ENCODE measurements around the gene DNAI4.
"Not testable (repeated sequence)": the region's sequence is repeated elsewhere in the genome, so short reads cannot be mapped to it uniquely, and the experiment has no call there.

DNAI4 gene

DNA sequence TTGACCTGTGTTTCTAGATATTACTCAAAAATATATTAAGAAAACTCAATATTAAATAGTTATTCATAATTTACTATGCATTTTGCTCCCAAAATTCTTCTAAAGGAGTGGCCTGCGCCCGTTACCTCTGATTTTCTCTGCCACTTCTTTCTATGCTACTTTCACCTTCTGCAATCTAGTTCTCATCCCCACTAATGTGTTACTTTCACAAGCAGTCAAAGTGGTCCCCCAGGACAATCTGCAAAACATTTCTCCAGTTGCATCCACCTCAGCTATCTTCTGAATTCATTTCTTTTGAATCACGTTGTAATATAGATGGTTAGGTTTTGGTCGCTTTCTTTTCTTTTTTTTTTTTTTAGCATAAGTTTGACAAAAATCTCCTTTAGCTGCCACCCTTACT is 137.0 kb downstream of the DNAI4 start:
- no peaks in the 10 kb centered on the region for H3K9me3 ChIP-seq (ENCODE audit: severe bottlenecking)
- H3K27ac ChIP-seq (ENCODE audit: poor library complexity, severe bottlenecking): no peak overlapping the region
- no peaks in the 10 kb centered on the region for H3K36me3 ChIP-seq (ENCODE audit: low read depth)
- no peak for DNase-seq (ENCODE audit: low spot score)
- H3K4me3 ChIP-seq (ENCODE audit: severe bottlenecking): no peak overlapping the region
- no peaks in the 10 kb centered on the region for H3K4me1 ChIP-seq (ENCODE audit: insufficient read depth, poor library complexity, severe bottlenecking)
- ATAC-seq (ENCODE audit: low read depth): no peak
- no peaks in the 10 kb centered on the region for H3K27me3 ChIP-seq (ENCODE audit: insufficient read depth, poor library complexity, severe bottlenecking)
- TF ChIP-seq, protein P1, sequence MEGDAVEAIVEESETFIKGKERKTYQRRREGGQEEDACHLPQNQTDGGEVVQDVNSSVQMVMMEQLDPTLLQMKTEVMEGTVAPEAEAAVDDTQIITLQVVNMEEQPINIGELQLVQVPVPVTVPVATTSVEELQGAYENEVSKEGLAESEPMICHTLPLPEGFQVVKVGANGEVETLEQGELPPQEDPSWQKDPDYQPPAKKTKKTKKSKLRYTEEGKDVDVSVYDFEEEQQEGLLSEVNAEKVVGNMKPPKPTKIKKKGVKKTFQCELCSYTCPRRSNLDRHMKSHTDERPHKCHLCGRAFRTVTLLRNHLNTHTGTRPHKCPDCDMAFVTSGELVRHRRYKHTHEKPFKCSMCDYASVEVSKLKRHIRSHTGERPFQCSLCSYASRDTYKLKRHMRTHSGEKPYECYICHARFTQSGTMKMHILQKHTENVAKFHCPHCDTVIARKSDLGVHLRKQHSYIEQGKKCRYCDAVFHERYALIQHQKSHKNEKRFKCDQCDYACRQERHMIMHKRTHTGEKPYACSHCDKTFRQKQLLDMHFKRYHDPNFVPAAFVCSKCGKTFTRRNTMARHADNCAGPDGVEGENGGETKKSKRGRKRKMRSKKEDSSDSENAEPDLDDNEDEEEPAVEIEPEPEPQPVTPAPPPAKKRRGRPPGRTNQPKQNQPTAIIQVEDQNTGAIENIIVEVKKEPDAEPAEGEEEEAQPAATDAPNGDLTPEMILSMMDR (IDR thresholded peaks at IDR 0.05; ENCODE audit: poor library complexity, severe bottlenecking): no peak

DNA sequence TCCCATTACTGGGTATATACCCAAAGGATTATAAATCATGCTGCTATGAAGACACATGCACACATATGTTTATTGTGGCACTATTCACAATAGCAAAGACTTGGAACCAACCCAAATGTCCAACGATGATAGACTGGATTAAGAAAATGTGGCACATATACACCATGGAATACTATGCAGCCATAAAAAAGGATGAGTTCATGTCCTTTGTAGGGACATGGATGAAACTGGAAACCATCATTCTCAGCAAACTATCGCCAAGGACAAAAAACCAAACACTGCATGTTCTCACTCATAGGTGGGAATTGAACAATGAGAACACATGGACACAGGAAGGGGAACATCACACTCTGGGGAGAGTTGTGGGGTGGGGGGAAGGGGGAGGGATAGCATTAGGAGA is 138.9 kb downstream of the DNAI4 start:
- H3K9me3 ChIP-seq (ENCODE audit: severe bottlenecking); H3K4me3 ChIP-seq (ENCODE audit: severe bottlenecking); H3K27ac ChIP-seq (ENCODE audit: poor library complexity, severe bottlenecking); DNase-seq (ENCODE audit: low spot score); H3K36me3 ChIP-seq (ENCODE audit: low read depth); H3K27me3 ChIP-seq (ENCODE audit: insufficient read depth, poor library complexity, severe bottlenecking); H3K4me1 ChIP-seq (ENCODE audit: insufficient read depth, poor library complexity, severe bottlenecking); ATAC-seq (ENCODE audit: low read depth): not testable (repeated sequence)

DNA sequence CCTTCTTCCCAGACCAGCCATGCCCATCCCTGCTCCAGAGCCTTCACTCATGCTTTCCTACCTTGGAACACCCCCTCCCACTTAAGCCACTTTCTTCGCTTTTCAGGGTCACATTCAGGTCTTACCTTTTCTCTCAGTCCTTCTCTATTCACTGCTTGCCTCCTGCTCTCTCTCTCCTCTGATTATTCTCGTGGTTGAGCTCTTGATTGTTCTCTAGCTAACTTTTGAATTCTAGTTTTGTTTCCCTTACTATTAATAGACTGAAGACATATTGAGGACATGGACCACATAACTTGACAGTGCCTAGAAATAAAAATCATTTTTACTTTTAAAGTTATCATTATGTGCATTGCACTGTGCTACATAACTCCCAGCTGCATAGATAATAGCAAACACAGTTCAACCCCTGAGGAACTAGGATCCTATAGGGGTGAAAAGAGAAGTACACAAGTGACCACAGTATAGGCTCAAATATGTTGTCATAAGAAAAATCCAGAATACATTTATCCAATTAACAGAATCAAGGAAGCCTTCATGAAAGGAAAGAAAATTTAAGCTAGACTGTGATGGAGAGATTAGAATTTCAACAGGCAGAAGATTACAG is 145.1 kb downstream of the DNAI4 start:
- DNase-seq (ENCODE audit: low spot score): no peak
- Histone ChIP-seq H3K27me3 (ENCODE audit: insufficient read depth, poor library complexity, severe bottlenecking) (no peaks in the 10 kb centered on the region), H3K4me1 (ENCODE audit: insufficient read depth, poor library complexity, severe bottlenecking) (no peaks in the 10 kb centered on the region), H3K9me3 (ENCODE audit: severe bottlenecking) (no peaks in the 10 kb centered on the region), H3K27ac (ENCODE audit: poor library complexity, severe bottlenecking) (no peak overlapping the region), H3K36me3 (ENCODE audit: low read depth) (no peaks in the 10 kb centered on the region), H3K4me3 (ENCODE audit: severe bottlenecking) (no peak overlapping the region)
- TF ChIP-seq, protein P1 (IDR thresholded peaks at IDR 0.05; ENCODE audit: poor library complexity, severe bottlenecking): no peak
- ATAC-seq (ENCODE audit: low read depth): no peak

DNA sequence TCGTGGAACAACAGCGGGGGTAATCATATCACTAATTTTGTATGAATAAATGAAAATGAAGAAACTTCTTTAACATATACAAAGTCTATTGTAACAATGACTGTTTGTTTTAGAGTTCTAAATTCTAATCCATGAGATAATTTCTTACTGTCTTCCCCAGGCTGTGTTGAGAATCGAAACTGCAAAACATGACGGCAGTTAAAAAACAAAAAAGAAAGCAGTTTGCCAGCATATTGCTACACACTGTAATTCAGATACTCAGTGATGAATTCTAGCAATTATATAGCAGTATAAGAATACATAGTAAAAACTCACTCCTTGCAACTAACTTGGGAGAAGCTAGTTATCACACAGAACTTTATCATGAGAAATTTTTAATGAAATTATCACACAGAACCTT is 145.7 kb downstream of the DNAI4 start:
- ATAC-seq (ENCODE audit: low read depth) (no peak), DNase-seq (ENCODE audit: low spot score) (no peak)
- Histone ChIP-seq H3K36me3 (ENCODE audit: low read depth) (no peaks in the 10 kb centered on the region), H3K27me3 (ENCODE audit: insufficient read depth, poor library complexity, severe bottlenecking) (no peaks in the 10 kb centered on the region), H3K27ac (ENCODE audit: poor library complexity, severe bottlenecking) (no peak overlapping the region), H3K4me3 (ENCODE audit: severe bottlenecking) (no peak overlapping the region), H3K9me3 (ENCODE audit: severe bottlenecking) (no peaks in the 10 kb centered on the region), H3K4me1 (ENCODE audit: insufficient read depth, poor library complexity, severe bottlenecking) (no peaks in the 10 kb centered on the region)
- TF ChIP-seq, protein P1 (IDR thresholded peaks at IDR 0.05; ENCODE audit: poor library complexity, severe bottlenecking): no peak

DNA sequence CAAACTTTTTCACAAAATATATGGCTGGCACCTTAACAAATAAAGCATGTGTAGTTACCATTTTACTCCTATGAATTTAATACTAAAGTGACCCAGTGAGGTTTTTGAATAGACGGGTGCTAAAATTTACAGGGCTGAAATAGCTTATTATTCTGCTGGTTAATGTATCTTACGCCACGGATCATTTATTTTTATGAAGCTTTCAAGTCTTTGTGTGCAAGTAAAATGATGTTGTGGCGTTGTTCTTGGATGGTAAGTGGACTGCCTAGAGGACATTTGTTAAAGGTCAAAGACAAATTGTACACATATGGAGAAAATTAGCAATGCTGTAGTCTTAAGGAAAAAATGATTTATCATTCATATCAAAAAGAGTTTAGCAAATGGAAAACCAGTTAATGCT is 146.4 kb downstream of the DNAI4 start:
- TF ChIP-seq, protein P1 (IDR thresholded peaks at IDR 0.05; ENCODE audit: poor library complexity, severe bottlenecking): no peak
- no peak for DNase-seq (ENCODE audit: low spot score)

More for the DNA sequence above, 146.4 kb downstream of the DNAI4 start:
- H3K27ac ChIP-seq (ENCODE audit: poor library complexity, severe bottlenecking): no peak overlapping the region
- no peaks in the 10 kb centered on the region for H3K27me3 ChIP-seq (ENCODE audit: insufficient read depth, poor library complexity, severe bottlenecking)
- no peak overlapping the region for H3K4me3 ChIP-seq (ENCODE audit: severe bottlenecking)
- no peaks in the 10 kb centered on the region for H3K36me3 ChIP-seq (ENCODE audit: low read depth)
- H3K4me1 ChIP-seq (ENCODE audit: insufficient read depth, poor library complexity, severe bottlenecking): no peaks in the 10 kb centered on the region
- no peaks in the 10 kb centered on the region for H3K9me3 ChIP-seq (ENCODE audit: severe bottlenecking)
- ATAC-seq (ENCODE audit: low read depth): no peak

Data from RWPE2 (cell line).